Measurements from ENCODE around the gene B3GNT3. TPM values are rescaled to one million over a fixed set of nuclear protein-coding genes. Genes with fewer than 3 reads are reported as not detected.

The B3GNT3 gene
- total RNA-seq, 1 experiment from 2014 or later = 22.2 TPM

DNA sequence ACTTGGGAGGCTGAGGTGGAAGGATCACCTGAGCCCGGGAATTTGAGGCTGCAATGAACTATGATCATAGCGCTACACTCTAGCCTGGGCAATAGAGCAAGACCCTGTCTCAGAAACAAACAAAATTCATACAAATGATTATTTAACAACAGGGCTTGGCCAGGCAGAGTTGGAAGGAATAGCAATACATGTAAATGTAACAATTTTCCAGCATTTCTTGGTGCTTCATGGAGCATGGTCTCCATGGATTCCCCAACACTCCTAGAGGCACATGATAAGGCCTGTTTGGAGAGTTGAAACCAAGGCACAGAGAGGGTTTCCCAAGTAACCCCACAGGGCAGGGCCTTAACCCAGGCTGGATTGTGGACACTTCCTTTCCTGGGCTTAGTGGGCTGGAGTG, 16.2 kb downstream of the B3GNT3 start:
- ATAC-seq (no peak), DNase-seq (ENCODE audit: low read depth, low spot score) (no peak)
- Histone ChIP-seq H3K4me2 (ENCODE audit: low read length) (no peak overlapping the region), H3K9me3 (ENCODE audit: control insufficient read depth in 1 of 2, insufficient read depth in 1 of 2, low read depth in 1 of 2, low read length in 2 of 2) (no peaks in the 10 kb centered on the region), H3K9me2 (ENCODE audit: insufficient read depth) (no peaks in the 10 kb centered on the region), H3K27me3 (ENCODE audit: insufficient read depth, low read length) (no peaks in the 10 kb centered on the region), H3K9ac (ENCODE audit: low read length) (no peak overlapping the region), H4K20me1 (ENCODE audit: insufficient read depth) (no peaks in the 10 kb centered on the region), H3K4me1 (ENCODE audit: control insufficient read depth in 1 of 2, insufficient read depth in 2 of 2, low read length in 2 of 2) (peaks cover 4 to 11% of the 10 kb centered on the region in 2 experiments; a peak in 2 of 4 replicates), H3K79me2 (ENCODE audit: insufficient read depth, low read length) (no peaks in the 10 kb centered on the region; the same call in 1 of the 2 replicates), H2AFZ (ENCODE audit: low read depth, low read length, poor library complexity, severe bottlenecking) (no peak overlapping the region), H3K27ac (ENCODE audit: low read depth, low read length) (no peak overlapping the region), H3K4me3 (replicated peaks in 1 of 2; ENCODE audit: low read depth in 1 of 2, low read length in 2 of 2) (no peak overlapping the region), H3K36me3 (ENCODE audit: control insufficient read depth in 1 of 2, insufficient read depth in 2 of 2, low read length in 2 of 2) (peaks cover 0 to 5% of the 10 kb centered on the region in 2 experiments; a peak in 2 of 4 replicates)
- BruUV-seq (replicated peaks) = no TSS peak
- POLR2A ChIA-PET = no interaction called here
- intact Hi-C loops (cut with micrococcal nuclease) = no loop called here
- no peak for TF ChIP-seq FOSL1 (IDR thresholded peaks at IDR 0.05; ENCODE audit: low read depth)
- no peak for TF ChIP-seq TCF7L2 (IDR thresholded peaks at IDR 0.05; ENCODE audit: borderline replicate concordance, extremely low read depth, insufficient read depth, insufficient read length)
- TF ChIP-seq ELF1 (IDR thresholded peaks at IDR 0.05; ENCODE audit: borderline replicate concordance, low read depth) = no peak
- TF ChIP-seq JUND (IDR thresholded peaks at IDR 0.05) = no peak
- TF ChIP-seq SIN3A (IDR thresholded peaks at IDR 0.05; ENCODE audit: low read depth) = no peak
- TF ChIP-seq, protein P1, sequence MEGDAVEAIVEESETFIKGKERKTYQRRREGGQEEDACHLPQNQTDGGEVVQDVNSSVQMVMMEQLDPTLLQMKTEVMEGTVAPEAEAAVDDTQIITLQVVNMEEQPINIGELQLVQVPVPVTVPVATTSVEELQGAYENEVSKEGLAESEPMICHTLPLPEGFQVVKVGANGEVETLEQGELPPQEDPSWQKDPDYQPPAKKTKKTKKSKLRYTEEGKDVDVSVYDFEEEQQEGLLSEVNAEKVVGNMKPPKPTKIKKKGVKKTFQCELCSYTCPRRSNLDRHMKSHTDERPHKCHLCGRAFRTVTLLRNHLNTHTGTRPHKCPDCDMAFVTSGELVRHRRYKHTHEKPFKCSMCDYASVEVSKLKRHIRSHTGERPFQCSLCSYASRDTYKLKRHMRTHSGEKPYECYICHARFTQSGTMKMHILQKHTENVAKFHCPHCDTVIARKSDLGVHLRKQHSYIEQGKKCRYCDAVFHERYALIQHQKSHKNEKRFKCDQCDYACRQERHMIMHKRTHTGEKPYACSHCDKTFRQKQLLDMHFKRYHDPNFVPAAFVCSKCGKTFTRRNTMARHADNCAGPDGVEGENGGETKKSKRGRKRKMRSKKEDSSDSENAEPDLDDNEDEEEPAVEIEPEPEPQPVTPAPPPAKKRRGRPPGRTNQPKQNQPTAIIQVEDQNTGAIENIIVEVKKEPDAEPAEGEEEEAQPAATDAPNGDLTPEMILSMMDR (IDR thresholded peaks at IDR 0.05 in 2 of 3, conservative IDR thresholded peaks at IDR 0.05 in 1 of 3; ENCODE audit: borderline replicate concordance in 1 of 3, insufficient read depth in 1 of 3, low read depth in 2 of 3, low read length in 2 of 3) = no peak
- no peak for TF ChIP-seq EZH2 (IDR thresholded peaks at IDR 0.05)
- CTCF ChIA-PET = no interaction called here
- RAD21 ChIA-PET (ENCODE audit: low non-redundant PET in 1 of 2, low total read pairs in 2 of 2, uncharacterized antibody in 2 of 2, unreplicated experiment in 2 of 2) = no interaction called here

DNA sequence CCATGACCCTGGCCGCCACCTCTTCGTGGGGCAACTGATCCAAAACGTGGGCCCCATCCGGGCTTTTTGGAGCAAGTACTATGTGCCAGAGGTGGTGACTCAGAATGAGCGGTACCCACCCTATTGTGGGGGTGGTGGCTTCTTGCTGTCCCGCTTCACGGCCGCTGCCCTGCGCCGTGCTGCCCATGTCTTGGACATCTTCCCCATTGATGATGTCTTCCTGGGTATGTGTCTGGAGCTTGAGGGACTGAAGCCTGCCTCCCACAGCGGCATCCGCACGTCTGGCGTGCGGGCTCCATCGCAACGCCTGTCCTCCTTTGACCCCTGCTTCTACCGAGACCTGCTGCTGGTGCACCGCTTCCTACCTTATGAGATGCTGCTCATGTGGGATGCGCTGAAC, 16.7 kb downstream of the B3GNT3 start:
- peaks cover 0 to 5% of the 10 kb centered on the region in 2 experiments; a peak in 2 of 4 replicates for H3K36me3 ChIP-seq (ENCODE audit: control insufficient read depth in 1 of 2, insufficient read depth in 2 of 2, low read length in 2 of 2)
- no peak for DNase-seq (ENCODE audit: low read depth, low spot score)
- ChIA-PET RAD21 (ENCODE audit: low non-redundant PET in 1 of 2, low total read pairs in 2 of 2, uncharacterized antibody in 2 of 2, unreplicated experiment in 2 of 2) (no interaction called here), POLR2A (no interaction called here), CTCF (no interaction called here)
- H3K4me1 ChIP-seq (ENCODE audit: control insufficient read depth in 1 of 2, insufficient read depth in 2 of 2, low read length in 2 of 2) = peaks cover 4 to 5% of the 10 kb centered on the region in 2 experiments; a peak in 2 of 4 replicates
- no peak overlapping the region for H3K4me2 ChIP-seq (ENCODE audit: low read length)
- H3K4me3 ChIP-seq (replicated peaks in 1 of 2; ENCODE audit: low read depth in 1 of 2, low read length in 2 of 2) = no peak overlapping the region
- no peaks in the 10 kb centered on the region for H3K27me3 ChIP-seq (ENCODE audit: insufficient read depth, low read length)
- no peak for ATAC-seq
- no peaks in the 10 kb centered on the region for H4K20me1 ChIP-seq (ENCODE audit: insufficient read depth)
- no TSS peak for BruUV-seq (replicated peaks)
- H3K79me2 ChIP-seq (ENCODE audit: insufficient read depth, low read length) = no peaks in the 10 kb centered on the region; the same call in 1 of the 2 replicates
- H3K9me3 ChIP-seq (ENCODE audit: control insufficient read depth in 1 of 2, insufficient read depth in 1 of 2, low read depth in 1 of 2, low read length in 2 of 2) = no peaks in the 10 kb centered on the region
- H3K27ac ChIP-seq (ENCODE audit: low read depth, low read length) = no peak overlapping the region
- H3K9ac ChIP-seq (ENCODE audit: low read length) = no peak overlapping the region
- intact Hi-C loops (cut with micrococcal nuclease) = no loop called here
- no peak overlapping the region for H2AFZ ChIP-seq (ENCODE audit: low read depth, low read length, poor library complexity, severe bottlenecking)
- TF ChIP-seq CEBPB (IDR thresholded peaks at IDR 0.05; ENCODE audit: low read depth) = no peak
- no peak for TF ChIP-seq SP1 (IDR thresholded peaks at IDR 0.05; ENCODE audit: low read depth)
- TF ChIP-seq POLR2AphosphoS5 (IDR thresholded peaks at IDR 0.05; ENCODE audit: low read depth, low read length) = no peak
- TF ChIP-seq CBX3 (IDR thresholded peaks at IDR 0.05; ENCODE audit: low read depth) = no peak
- no peaks in the 10 kb centered on the region for H3K9me2 ChIP-seq (ENCODE audit: insufficient read depth)

All from HCT116 (cell line).